Neural progenitor cell (in vitro differentiated cells): ENCODE data around the gene MRPS12. TPM values are rescaled to one million over a fixed set of nuclear protein-coding genes. Genes with fewer than 3 reads are reported as not detected.

ENCODE experiments used
- DNase-seq: peaks from one replicate; pipeline ENCODE4 v3.0.0-alpha.2; 2016; ENCODE audit warnings: low spot score
- H2AFZ ChIP-seq: fragments of 200-600 bp; sonication (generic); replicated peaks from 2 replicates; pipeline ENCODE4 v1.6.1; 2016; ENCODE audit warnings: antibody characterized with exemption
- H3F3A ChIP-seq: fragments of 200-600 bp; sonication (generic); 2 replicates; pipeline ENCODE4 v1.6.1; 2016; ENCODE audit warnings: antibody characterized with exemption, low read depth
- H3K27ac ChIP-seq: fragments of 200-600 bp; sonication (generic); 2 replicates; pipeline ENCODE4 v1.5.1; 2016; ENCODE audit warnings: mild to moderate bottlenecking
- H3K27me3 ChIP-seq: fragments of 200-600 bp; sonication (generic); 2 replicates; pipeline ENCODE4 v1.6.1; 2016; ENCODE audit warnings: mild to moderate bottlenecking, moderate library complexity
- H3K36me3 ChIP-seq: fragments of 200-600 bp; sonication (generic); 2 replicates; pipeline ENCODE4 v1.5.1; 2016
- H3K4me1 ChIP-seq: fragments of 200-600 bp; sonication (generic); 2 replicates; pipeline ENCODE4 v1.6.1; 2016; ENCODE audit warnings: mixed run types
- H3K4me2 ChIP-seq: fragments of 200-600 bp; sonication (generic); 2 replicates; pipeline ENCODE4 v1.6.1; 2016
- H3K4me3 ChIP-seq: fragments of 200-600 bp; sonication (generic); 2 replicates; pipeline ENCODE4 v1.5.1; 2016
- H3K79me2 ChIP-seq: fragments of 200-600 bp; sonication (generic); 2 replicates; pipeline ENCODE4 v1.6.1; 2016; ENCODE audit warnings: low read depth
- H3K9ac ChIP-seq: fragments of 200-600 bp; sonication (generic); 2 replicates; pipeline ENCODE4 v1.6.1; 2016
- H3K9me3 ChIP-seq: fragments of 200-600 bp; sonication (generic); 2 replicates; pipeline ENCODE4 v1.5.1; 2016; ENCODE audit warnings: low read depth
- H4K20me1 ChIP-seq: fragments of 200-600 bp; sonication (generic); 2 replicates; pipeline ENCODE4 v1.6.1; 2016; ENCODE audit warnings: low read depth
- H3K27ac Mint-ChIP-seq: 3 replicates; pipeline ENCODE4 v1.8.0; 2021; ENCODE audit warnings: mixed read lengths
- H3K27me3 Mint-ChIP-seq: 2 replicates; pipeline ENCODE4 v1.8.0; 2022; ENCODE audit warnings: low read depth, mild to moderate bottlenecking, inconsistent platforms, moderate library complexity, mixed read lengths; ENCODE audit not compliant: insufficient read depth
- H3K36me3 Mint-ChIP-seq: 3 replicates; pipeline ENCODE4 v1.8.0; 2021; ENCODE audit warnings: mixed read lengths
- H3K4me1 Mint-ChIP-seq: 3 replicates; pipeline ENCODE4 v1.8.0; 2021; ENCODE audit warnings: mixed read lengths
- H3K4me3 Mint-ChIP-seq: 3 replicates; pipeline ENCODE4 v1.8.0; 2021; ENCODE audit warnings: mild to moderate bottlenecking, moderate library complexity, mixed read lengths
- H3K9me3 Mint-ChIP-seq: 3 replicates; pipeline ENCODE4 v1.8.0; 2020; ENCODE audit warnings: mixed read lengths
- EZH2 ChIP-seq: fragments of 200-600 bp; sonication (generic); IDR thresholded peaks from 2 replicates; pipeline ENCODE4 v1.6.1; 2017; ENCODE audit warnings: antibody characterized with exemption, mild to moderate bottlenecking, moderate library complexity
- EZH2phosphoT487 ChIP-seq: fragments of 200-600 bp; sonication (generic); IDR thresholded peaks from 2 replicates; pipeline ENCODE4 v1.6.1; 2017; ENCODE audit warnings: antibody characterized with exemption
- total RNA-seq: library from RNA; depleted of rRNA; stranded (reverse); fragments of >200 nt; gene quantifications from 2 replicates; pipeline ENCODE4 v1.2.3, GENCODE V29; 2015; ENCODE audit warnings: low replicate concordance
- TF ChIP-seq, protein P1 (sequence below): fragments of 200-600 bp; sonication (generic); IDR thresholded peaks from 2 replicates; pipeline ENCODE4 v1.5.1; 2017; ENCODE audit warnings: antibody characterized with exemption, mild to moderate bottlenecking

MRPS12 gene
- total RNA-seq, 1 donor from 2014 or later = 9.2 TPM

DNA sequence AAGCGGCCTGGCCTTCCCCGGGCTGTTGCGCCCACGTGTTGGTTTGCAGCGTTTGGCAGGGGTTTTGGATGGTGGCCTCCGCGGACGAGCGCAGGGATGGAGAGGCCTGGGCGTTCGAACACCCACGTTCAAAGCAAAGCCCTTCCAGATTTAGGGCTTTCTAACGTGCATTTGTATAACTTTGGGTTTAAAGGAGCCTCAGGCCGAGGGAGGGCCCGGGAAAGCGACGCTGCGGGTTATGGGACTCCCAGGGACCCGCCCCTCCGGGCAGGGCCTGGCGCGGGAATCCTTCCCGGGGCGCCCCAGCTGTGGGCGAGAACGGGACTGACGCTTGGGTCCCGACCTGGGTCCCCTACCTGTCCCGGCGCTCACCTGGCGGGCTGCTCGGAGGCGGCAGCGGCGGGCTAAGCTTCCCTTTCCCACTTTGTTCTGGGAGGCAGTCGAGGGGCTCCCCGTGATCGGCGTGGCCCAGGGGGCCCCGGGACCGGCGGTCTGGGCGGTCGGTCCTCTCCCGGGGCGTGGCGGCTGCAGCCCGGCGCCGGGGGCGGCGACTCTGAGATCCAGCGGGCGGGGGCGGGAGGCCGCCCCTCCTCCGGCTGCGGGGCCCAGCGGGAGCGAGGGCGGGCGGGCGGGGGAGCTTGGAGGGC, 44.6 kb downstream of the MRPS12 start, which contains the start of gene FBXO17:
Gene FBXO17 (minus strand): TSS at position 529 of the 647 bp plus-strand sequence. CDS start 25,423 bp downstream, outside the sequence.
- H3K9me3 ChIP-seq = no peaks in the 10 kb centered on the region
- H3K27ac ChIP-seq = no peak within 1 kb of the TSS
- H3K4me1 ChIP-seq = peaks cover 7% of the 10 kb centered on the region
- H3K36me3 ChIP-seq = no peaks in the 10 kb centered on the region
- H4K20me1 ChIP-seq = peaks cover 6% of the 10 kb centered on the region
- Mint-ChIP-seq H3K4me3 (peak within 1 kb of the TSS; percentile 97), H3K27ac (peak within 1 kb of the TSS; percentile 96), H3K9me3 (no peaks in the 10 kb centered on the region), H3K27me3 (peaks cover 13% of the 10 kb centered on the region), H3K4me1 (peaks cover 23% of the 10 kb centered on the region), H3K36me3 (peaks cover 4% of the 10 kb centered on the region)
- H3K27me3 ChIP-seq = no peaks in the 10 kb centered on the region
- peaks cover 15% of the 10 kb centered on the region for H3K79me2 ChIP-seq
- H2AFZ ChIP-seq = peak within 1 kb of the TSS; percentile 75
- H3K4me3 ChIP-seq = peak within 1 kb of the TSS; percentile 71
- peak within 1 kb of the TSS; percentile 0 for H3K9ac ChIP-seq
- peaks cover 24% of the 10 kb centered on the region for H3F3A ChIP-seq
- peak; percentile 77 for DNase-seq
- peak within 1 kb of the TSS; percentile 88 for H3K4me2 ChIP-seq
- TF ChIP-seq EZH2 (no peak), EZH2phosphoT487 (no peak)
- TF ChIP-seq, protein P1, sequence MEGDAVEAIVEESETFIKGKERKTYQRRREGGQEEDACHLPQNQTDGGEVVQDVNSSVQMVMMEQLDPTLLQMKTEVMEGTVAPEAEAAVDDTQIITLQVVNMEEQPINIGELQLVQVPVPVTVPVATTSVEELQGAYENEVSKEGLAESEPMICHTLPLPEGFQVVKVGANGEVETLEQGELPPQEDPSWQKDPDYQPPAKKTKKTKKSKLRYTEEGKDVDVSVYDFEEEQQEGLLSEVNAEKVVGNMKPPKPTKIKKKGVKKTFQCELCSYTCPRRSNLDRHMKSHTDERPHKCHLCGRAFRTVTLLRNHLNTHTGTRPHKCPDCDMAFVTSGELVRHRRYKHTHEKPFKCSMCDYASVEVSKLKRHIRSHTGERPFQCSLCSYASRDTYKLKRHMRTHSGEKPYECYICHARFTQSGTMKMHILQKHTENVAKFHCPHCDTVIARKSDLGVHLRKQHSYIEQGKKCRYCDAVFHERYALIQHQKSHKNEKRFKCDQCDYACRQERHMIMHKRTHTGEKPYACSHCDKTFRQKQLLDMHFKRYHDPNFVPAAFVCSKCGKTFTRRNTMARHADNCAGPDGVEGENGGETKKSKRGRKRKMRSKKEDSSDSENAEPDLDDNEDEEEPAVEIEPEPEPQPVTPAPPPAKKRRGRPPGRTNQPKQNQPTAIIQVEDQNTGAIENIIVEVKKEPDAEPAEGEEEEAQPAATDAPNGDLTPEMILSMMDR = no peak

GRCh38 chr19:38975861-38976271, 45.1 kb downstream of the MRPS12 start:
- DNase-seq = peak; percentile 67
- Histone ChIP-seq H3K9me3 (no peaks in the 10 kb centered on the region), H3K36me3 (no peaks in the 10 kb centered on the region), H3K79me2 (peaks cover 15% of the 10 kb centered on the region), H3K4me2 (peak overlapping the region; percentile 88), H3K27me3 (no peaks in the 10 kb centered on the region), H3K4me3 (peak overlapping the region; percentile 71), H3F3A (peaks cover 21% of the 10 kb centered on the region), H3K4me1 (peaks cover 7% of the 10 kb centered on the region), H4K20me1 (peaks cover 6% of the 10 kb centered on the region), H3K27ac (no peak overlapping the region), H2AFZ (peak overlapping the region; percentile 75), H3K9ac (peak overlapping the region; percentile 0)
- Mint-ChIP-seq H3K9me3 (no peaks in the 10 kb centered on the region), H3K27me3 (peaks cover 16% of the 10 kb centered on the region), H3K4me3 (peak overlapping the region; percentile 97), H3K4me1 (peaks cover 23% of the 10 kb centered on the region), H3K36me3 (peaks cover 4% of the 10 kb centered on the region), H3K27ac (peak overlapping the region; percentile 96)
- TF ChIP-seq, protein P1 = no peak
- TF ChIP-seq EZH2phosphoT487 = no peak
- no peak for TF ChIP-seq EZH2

DNA sequence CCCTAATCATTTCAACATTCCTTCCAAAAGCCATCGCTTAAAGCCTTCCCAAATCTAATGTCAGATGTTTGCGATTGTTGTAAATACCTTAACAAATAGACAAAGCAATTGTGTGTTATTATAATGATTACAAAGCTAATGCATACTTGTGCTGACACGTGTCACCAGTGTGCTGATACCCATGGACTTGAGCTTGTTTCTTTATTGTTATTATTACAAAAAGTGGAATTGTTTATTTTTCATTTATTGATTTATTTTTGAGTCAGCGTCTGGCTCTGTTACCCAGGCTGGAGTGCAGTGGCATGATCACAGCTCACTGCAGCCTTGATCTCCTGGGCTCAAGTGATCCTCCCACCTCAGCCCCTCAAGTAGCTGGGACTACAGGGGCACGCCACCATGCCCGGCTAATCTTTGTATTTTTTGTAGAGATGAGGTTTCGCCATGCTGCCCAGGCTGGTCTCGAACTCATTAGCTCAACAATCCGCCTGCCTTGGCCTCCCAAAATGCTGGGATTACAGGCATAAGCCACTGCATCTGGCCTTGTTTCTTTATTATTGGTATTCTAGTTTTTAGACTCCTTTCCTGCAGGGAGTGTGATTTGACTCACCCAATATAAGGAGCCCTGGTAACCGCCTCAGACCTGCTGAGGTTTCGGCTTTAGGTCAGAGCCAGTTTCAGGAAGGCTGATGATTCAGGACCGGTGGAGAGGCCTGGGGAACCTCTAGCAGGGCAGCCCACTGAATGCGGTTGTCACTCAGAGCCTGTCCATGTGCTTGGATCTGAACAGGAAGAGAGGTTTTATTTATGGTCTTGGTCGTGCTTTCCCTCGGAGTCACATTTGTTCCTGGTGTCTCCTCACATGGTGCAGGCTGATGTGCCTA, 46.9 kb downstream of the MRPS12 start:
- Histone ChIP-seq H3K9ac (no peak overlapping the region), H3K9me3 (no peaks in the 10 kb centered on the region), H3K4me1 (peaks cover 12% of the 10 kb centered on the region), H3K4me3 (no peak overlapping the region), H3K4me2 (no peak overlapping the region), H3K79me2 (peaks cover 9% of the 10 kb centered on the region), H3F3A (peaks cover 21% of the 10 kb centered on the region), H3K36me3 (no peaks in the 10 kb centered on the region), H4K20me1 (no peaks in the 10 kb centered on the region), H3K27me3 (no peaks in the 10 kb centered on the region), H2AFZ (no peak overlapping the region), H3K27ac (no peak overlapping the region)
- H3K4me3 Mint-ChIP-seq = no peak overlapping the region
- H3K4me1 Mint-ChIP-seq = peaks cover 23% of the 10 kb centered on the region
- DNase-seq = no peak
- H3K36me3 Mint-ChIP-seq = no peaks in the 10 kb centered on the region
- peaks cover 19% of the 10 kb centered on the region for H3K27me3 Mint-ChIP-seq
- H3K27ac Mint-ChIP-seq = no peak overlapping the region
- TF ChIP-seq EZH2 = no peak
- no peak for TF ChIP-seq EZH2phosphoT487
- TF ChIP-seq, protein P1 = no peak
- no peaks in the 10 kb centered on the region for H3K9me3 Mint-ChIP-seq
